NCI-H2081 (cell line): ENCODE measurements around the gene NATD1.

Source experiments
- DNase-seq, 2 experiments: peaks; one replicate each; lab custom pipeline; 2025; lab: John Stamatoyannopoulos, UW

The NATD1 gene

DNA sequence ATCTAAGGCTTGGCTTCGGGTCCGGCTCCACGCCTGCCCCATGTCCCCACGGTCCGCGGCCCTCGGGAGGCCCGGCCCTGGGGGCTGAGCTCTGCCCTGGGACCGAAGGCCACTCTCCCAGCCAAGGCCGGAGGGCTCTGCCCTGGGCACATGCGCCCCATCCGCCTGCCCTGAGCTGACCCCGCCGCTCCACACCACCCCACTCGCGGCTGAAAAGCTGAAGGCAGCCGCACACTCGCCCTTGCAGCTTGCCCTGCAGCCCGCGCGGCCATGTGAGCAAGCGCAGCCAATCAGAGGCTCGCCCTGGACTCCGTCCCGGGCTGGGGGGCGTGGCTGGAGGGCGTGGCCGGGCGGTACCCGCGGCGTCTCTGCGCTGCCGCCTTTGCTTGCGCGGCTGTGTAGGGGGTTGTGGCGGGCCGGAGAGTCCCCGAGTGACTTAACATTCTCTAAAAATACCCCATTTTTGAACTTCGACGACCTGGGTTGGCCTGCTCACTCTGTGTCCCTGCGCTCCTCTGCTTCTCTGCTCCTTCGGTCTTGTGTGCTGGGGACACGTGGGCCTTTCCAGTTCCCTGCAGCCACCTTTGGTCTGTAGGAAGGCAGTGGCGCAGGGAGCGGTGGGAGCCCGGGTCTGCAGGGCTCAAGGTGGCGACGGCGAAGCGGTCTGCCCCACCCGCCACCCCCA, 22.5 kb upstream of the NATD1 start:
- DNase-seq: peak; percentile 71 to 74

- no peak for DNase-seq
These were observed 21.9 kb upstream of the NATD1 start for GRCh38 chr17:21275047-21275578.

DNA sequence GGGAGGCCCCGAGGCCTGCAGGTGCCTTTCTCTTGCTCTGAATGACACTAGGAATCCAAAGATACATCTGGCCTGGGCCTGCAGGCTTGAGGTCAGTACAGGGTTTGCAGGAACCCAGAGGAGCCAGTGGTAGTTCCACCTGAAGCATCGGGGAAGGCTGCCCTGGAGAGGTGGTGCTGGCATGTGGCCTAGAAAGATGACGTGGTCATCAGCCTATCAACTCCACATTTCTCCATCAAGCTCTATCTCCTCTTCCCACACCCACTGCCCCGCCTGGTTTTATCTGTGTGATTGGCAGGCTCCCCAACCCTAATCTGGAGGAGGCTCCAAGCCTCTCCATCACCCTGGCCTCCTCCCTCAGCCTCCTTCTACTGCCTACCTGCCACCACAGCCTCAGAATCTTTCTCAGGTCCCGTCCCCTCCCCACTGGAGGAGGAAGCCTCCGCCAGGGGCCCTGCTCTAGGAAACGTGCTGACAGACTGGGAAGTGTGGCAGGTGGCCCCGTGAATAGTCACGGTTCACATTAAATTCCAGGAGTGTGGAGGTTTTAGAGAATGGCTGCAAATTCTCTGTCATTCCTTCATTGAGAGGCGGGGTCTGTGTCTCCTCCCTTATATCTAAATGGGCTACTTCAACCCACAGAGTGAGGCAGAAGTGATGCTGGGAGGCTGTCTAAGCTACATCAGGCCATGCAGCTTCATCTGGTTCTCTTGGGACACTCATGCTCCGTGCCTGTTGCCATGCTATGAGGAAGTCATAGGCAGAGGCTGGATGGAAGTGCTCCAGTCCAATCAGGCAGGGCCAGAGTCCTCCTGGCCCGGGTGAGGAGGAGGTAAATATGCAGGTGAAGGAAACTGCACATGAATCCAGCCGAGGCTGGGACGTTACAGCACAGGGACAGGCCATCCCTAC, 19.9 kb upstream of the NATD1 start:
- DNase-seq: no peak

- no peak for DNase-seq
These were observed 19.0 kb upstream of the NATD1 start for GRCh38 chr17:21272250-21272649.

GRCh38 chr17:21271454-21272183, 18.4 kb upstream of the NATD1 start:
- no peak for DNase-seq

GRCh38 chr17:21269394-21269793, 16.2 kb upstream of the NATD1 start:
- DNase-seq: no peak

- no peak for DNase-seq
These were observed 15.5 kb upstream of the NATD1 start for GRCh38 chr17:21268596-21269188.

DNA sequence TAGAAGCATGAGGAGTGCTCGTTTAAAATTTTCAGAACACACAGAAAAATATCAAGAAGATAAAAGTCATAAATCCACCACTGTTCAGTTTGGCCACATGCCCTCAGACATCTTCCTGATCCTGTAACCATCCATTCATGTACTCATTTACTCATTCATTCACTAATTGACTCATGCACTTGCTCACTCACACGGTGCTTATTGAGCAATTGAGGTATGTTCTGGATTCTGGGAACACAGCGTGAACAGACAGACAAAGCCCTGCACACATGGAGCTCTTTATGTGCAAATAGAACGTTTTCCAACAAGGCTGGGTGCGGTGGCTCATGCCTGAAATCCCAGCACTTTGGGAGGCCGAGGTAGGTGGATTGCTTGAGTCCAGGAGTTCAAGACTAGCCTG, 10.2 kb upstream of the NATD1 start:
- no peak for DNase-seq

DNA sequence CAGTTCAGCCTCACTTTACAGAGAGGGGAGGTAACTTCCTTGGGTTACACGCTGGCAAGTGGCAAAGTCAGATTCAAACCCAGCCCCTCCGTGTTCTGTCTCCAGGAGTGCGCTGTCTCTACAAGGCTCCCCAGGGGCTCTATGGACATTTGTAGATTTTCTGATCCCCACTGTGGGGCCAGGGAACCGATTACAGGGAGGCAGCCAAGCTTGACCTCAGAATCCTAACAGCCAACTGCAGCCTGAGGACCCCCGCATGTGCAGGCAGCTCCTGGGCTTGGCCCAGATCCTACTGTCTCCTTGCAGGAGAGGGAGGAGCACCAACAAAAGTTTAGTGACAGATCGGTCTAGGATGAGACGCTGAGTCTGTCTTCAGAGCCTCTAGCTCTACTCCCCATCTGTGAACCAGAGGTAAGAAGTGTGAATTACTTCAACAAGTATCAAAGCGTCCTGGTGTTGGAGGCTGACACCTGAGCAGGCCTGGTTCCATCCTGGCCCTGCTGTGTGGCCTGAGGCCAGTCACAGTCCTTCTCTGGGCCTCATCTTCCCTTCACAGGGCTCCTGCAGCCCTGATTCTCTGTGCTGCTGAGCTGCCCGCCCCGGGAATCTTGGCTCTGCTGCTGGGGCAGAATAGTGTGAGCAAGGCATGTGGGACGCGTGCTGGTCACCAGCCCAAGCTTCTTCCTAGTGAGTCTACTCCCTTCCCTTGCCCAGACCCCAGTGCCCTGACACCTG, 9.2 kb upstream of the NATD1 start:
- no peak for DNase-seq

GRCh38 chr17:21258593-21258992, 5.4 kb upstream of the NATD1 start:
- DNase-seq: no peak

DNA sequence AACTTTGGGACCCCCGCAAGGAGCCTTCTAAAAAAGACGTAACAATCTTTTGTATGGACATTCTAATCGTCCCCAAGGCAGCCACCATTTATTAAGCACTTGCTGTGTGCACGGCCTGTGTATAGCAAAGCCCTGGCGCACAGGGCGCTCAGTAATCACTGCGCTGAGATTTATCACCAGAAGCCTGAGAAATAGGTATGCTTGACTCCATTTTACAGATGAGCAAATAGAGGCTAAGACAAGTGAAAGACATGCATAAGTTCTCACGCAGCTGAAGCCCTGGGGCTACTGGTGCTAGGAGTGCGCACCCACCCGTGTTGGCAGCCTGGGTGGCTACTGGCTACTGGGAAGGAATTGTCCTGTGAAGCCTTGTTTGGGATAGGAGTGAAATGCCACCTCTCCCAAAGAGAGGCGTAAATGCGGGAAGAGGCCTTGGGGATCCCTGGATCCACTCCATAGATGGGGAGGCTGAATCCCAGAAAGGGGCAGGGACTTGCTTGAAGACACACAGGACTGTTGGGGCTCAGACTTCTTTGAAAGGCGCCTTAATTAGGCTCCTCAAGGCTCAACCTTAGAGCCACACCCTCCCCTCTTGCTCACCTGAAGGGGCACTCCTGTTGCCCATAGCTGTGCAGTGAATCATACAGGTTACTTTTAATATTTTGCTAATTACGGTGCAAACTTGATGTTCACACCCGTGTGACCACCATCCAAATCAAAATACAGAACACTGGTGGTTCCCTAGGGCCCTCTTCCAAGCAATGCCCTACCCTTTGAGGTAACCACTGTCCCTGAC, 634 bp upstream of the NATD1 start:
- DNase-seq: no peak

- no peak for DNase-seq
These were observed 868 bp downstream of the NATD1 start for GRCh38 chr17:21252289-21252795.

DNA sequence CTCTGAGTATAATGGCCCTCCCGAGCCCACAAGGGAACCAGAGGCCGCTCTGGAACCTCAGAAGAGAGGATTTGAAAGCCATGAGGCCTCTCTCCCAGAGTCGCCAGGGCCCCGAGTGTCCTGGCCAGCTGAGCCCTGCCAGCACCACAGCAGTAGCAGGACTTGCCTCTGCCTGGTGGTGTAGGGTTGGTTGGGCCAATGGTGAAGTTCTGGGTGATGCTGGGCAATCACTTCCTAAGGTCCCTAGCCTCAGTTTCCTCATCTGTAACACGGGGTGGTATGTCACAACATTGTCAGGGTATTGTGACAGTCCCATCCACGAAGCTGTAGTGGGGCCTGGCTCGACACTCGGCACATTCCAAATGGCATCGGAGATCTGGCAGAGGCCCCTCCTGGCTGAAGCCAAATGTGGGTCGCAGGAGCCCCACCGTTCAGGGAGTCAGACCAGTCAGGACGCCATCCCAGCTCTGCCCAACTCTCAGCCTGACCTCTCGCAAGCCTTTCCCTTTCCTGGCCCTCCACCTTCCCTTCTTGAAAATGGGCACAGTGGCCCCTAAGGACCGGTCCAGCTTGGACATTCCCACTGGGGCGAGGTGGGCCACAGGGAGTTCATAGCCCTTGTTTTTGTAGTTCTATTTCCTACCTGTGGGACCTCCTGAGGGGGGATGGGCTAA, 1.7 kb downstream of the NATD1 start:
- no peak for DNase-seq

- no peak for DNase-seq
These were observed 2.4 kb downstream of the NATD1 start for GRCh38 chr17:21250854-21251253.

DNA sequence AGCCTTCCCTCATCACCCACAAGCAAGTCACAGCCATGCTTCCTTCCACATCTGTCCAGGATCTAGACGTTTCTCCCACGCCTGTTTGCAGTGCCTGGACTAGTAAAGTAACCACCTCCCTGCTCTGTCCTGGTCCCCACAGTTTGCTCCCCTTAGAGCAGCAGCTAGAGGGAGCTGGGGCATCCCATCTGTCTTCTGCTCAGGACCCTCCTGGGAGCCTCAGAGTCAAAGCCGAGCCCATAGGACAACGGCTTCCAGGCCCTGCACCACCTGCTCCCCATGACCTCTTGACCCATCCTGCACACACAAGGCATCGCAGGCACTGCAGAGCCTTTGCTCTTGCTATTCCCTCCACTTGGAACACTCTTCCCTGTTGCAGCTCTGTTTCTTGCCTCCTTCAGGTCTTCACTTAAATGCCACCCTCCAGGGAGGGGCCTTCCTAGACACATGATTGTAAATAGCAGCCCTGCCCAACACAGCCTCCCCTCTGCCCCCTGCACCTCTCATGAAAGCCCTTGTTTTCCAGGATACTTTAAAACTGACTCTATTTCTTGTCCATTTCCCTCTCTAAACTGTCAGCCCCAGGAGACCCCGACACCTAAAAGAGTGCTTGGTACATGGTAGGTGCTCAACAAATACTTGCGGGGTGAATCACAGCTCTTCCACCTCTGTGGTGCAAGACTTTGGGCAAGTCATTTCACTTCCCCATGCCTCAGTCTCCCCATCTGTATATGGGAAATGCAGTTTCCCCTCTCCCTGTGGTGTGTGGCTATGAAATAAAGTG, 3.1 kb downstream of the NATD1 start:
- no peak for DNase-seq

DNA sequence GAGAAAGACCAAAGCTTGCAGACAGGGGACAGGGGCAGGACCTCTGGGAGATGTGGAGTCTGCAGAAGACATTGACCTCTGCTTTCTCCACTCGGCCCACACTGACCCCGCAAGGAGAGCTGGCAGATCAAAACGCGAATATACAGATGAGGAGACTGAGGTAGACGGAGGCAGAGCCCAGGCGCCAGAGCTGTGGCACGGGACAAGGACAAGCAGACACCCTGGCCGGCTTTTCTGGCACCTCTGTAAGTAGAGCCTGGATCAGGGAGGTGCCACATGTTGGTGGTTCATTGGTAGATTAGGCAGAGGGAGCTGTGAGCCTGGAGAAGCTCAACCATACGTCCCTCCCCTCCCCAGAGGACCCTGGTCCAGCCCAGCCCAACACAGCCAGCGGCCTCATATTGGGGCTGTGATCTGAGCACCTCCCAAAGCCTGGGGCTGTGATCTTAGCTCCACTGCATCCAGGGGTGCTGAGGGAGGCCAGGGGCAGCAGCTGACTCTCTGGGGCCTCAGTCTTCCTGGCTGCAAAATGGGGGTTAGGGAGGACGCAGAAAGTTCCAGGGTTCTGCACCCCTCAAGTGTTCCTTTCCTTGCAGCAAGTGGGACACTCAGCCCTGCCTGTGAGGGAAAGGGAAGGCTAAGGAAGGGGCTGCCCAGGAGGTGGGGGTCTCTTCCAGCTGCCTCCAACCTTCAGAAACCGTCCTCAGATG, 4.0 kb downstream of the NATD1 start:
- DNase-seq: no peak

- no peak for DNase-seq
These were observed 4.7 kb downstream of the NATD1 start for GRCh38 chr17:21248500-21248899.

DNA sequence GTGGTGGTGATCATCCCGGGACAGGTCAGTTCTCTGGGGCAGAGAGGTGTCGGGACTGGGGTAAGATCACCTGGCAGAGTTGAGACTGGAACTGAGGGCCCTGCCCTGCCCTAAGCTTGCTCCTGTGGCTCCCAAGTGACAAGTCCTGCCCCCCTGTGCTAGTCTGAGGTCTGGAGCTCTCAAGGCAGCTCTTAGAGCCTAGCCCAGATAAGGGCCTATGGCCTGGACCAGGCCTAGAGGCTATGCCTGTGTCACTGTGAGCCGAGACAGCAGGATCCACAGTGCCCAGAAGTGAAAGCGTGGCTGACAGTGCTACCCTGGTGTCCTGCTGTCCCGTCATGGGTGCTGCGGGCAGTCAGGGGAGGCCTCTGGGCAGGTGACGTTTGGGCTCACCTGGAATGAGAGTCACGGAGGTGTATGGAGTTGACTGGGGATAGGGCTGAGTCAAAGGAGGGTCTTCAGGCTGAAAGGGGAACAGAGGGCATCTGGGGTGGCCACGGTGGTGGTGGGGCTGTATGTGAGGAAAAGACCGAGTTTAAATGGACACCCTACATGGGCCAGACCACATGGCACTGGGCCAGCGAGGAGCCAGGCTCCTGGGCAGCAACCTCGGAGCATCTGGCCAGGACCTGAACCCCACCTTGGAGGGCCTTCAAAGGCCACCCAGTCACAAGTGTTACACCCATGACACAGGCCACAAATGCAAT, 5.5 kb downstream of the NATD1 start:
- no peak for DNase-seq
